Fibroblast of skin of left biceps (primary cell): Measurements from ENCODE around the gene KCNJ12.
A peak's percentile ranks its signal among the peaks of the same experiment; 100 is the strongest.
"Not testable (repeated sequence)": the region's sequence is repeated elsewhere in the genome, so short reads cannot be mapped to it uniquely, and the experiment has no call there.

Source experiments
- DNase-seq, 2 experiments: peaks; one replicate each; pipeline ENCODE4 v3.0.0-alpha.2; 2013; ENCODE audit warnings: low read depth in 2 of 2

KCNJ12 gene

DNA sequence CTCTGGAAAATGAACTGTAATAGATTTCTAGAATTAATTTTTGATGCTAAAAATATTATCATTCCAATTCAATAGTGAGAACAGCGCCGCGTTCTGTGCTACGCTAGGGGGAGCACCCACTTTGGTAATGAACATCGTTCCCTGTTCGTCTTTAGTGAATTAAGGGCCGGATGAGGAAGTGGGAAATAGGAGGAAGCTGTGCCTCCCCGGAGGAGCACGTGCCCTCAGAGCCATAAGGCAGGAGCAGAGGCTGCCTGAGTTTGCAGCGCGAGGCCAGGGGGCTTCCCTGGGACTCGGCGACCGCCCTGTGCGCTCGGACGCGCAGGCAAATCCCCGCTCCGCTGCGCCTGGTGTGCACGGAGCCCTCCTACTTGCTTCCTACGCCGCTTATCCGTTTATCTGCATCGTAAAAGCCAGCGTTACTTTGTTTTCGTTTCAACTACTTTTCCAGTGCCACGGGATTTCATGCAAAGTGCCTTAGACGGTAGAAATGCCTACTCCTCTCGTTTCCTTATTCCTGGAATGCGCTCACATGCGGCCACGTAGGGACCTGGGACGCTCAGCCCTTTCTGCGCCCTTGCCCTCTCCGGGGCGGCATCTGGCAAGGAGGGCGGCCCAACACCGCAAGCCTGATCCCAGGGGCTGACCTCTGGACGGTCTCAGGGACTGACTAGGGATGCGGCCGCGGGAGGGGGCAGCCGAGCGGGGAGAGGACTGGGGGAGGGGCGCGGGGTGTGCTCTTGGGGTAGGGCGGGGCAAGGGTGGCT is 76.4 kb downstream of the KCNJ12 start:
- DNase-seq, result peak; percentile 45 to 46

GRCh38 chr17:21453144-21453898 is 77.2 kb downstream of the KCNJ12 start:
- DNase-seq, result no peak

GRCh38 chr17:21454006-21454405 is 77.8 kb downstream of the KCNJ12 start:
- not testable (repeated sequence) for DNase-seq

- DNase-seq, result no peak
Observed at GRCh38 chr17:21454441-21454840, 78.3 kb downstream of the KCNJ12 start.

DNA sequence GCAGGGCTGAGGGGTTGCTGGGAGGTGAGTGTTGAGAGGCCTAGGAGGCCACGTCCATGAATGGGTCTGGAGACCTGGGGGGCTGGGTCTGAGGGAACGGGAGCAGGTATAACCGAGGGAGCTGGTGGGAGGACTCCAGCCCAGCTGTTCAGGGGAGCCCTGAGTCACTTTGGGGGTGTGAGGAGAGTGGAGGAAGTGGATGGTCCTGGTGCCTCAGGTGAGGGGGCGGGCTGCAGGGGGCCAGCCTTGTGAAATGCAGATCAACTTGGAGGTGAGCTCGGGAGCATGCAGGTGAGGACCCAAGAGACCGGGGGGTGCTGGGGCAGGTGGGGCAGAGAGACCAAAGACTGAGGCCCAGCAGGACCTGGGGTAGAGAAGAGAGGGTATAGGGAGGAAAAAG is 79.6 kb downstream of the KCNJ12 start:
- DNase-seq, result no peak

DNA sequence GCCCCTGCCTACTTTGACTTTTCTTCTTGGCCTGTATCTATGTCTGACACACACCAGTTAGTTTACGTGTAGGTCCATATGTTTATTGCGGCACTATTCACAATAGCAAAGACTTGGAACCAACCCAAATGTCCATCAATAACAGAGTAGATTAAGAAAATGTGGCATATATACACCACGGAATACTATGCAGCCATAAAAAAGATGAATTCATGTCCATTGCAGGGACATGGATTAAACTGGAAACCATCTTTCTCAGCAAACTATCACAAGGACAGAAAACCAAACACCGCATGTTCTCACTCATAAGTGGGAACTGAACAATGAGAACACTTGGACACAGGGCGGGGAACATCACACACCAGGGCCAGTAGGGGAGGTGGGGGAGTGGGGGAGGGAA is 80.3 kb downstream of the KCNJ12 start:
- DNase-seq, result not testable (repeated sequence)

DNA sequence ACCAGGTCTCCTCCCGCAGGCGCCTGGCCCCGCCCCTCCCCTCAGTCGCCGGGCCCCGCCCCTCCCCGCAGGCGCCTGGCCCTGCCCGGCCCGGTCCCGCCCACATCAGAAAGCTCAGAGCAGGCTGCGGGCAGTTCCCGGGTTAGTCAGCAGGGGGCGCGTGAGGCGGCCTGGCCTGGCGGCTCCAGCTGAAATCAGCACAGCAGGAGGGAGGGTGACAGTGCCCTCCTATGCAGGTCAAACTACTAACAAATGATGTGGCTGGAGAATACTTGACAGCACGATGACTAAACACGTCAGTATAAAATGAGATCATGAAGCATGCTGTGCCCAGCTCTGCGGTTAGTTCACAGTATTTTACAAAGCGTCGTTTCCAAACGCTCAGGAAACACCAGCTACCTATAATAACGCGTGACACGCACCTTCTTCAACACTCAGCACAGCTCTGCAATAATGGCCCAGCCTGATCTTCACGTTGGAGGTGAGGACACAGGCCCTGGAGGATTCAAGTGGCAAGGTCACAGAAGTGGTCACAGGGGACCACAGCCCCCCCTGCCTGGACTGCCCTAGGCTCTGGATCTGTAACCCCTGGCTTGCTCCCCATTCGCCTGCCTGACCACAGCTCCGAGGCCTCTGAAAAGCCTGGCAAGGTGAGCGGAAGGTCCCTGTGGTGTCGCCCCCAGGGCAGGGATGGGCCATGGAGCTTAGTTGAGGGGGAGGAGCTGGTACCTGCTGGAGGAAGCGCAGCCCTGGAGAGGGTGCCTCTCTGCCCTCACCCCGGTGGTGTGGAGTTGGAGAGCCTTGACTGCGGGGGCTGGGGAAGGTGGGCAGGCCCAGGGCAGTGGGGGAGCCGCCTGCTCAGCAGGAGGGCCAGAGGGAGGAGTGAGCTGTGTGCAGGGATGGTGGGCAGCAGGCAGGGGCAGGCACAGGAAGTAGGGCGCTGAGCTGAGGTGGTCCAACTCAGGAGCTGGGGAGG is 81.2 kb downstream of the KCNJ12 start:
- peak; percentile 40 to 46 for DNase-seq

DNA sequence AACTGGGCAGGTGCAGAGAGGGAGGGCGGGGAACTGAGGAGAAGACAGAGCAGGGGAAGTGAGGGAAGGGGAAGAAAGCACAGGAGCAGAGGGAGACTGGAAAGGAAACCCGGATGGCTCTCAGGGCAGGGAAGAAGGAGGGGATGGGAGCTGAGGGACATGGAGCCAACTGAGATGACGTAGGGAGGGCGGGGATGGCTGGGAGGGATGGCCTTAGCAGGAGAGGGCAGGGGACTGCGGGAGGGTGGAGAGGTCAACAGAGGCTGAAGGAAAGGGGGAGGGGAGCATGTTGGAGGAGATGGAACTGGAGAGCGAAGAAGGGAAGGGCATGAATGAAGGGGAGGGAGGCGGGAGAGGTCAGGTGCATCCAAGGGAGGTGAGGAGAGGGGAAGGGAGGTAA is 81.9 kb downstream of the KCNJ12 start:
- no peak for DNase-seq

- no peak for DNase-seq
Observed at GRCh38 chr17:21459536-21459935, 83.4 kb downstream of the KCNJ12 start.

DNA sequence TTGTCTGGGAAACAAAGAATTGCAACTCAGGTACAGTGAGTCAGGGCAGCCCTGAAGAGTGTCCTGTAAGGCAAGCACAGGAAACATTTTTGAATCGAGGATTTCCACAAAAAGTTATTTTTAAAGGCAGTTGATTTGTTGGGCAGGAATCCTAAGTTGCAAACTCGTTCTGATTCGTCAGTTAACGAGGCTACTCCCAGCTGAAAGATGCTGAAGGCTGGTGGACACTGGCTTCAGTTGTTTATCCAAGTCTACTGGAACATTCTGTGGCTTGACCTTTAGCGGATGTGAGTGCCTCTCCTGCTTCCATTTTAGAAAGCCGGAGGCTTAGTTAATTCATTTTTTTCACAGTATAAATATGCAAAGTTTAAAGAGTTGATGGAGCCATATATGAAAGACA is 84.2 kb downstream of the KCNJ12 start:
- DNase-seq, result no peak

- no peak for DNase-seq
Observed at GRCh38 chr17:21462237-21462636, 86.1 kb downstream of the KCNJ12 start.

- no peak for DNase-seq
Observed at GRCh38 chr17:21463204-21463661, 87.1 kb downstream of the KCNJ12 start.

GRCh38 chr17:21463779-21464407 is 87.7 kb downstream of the KCNJ12 start:
- no peak for DNase-seq

DNA sequence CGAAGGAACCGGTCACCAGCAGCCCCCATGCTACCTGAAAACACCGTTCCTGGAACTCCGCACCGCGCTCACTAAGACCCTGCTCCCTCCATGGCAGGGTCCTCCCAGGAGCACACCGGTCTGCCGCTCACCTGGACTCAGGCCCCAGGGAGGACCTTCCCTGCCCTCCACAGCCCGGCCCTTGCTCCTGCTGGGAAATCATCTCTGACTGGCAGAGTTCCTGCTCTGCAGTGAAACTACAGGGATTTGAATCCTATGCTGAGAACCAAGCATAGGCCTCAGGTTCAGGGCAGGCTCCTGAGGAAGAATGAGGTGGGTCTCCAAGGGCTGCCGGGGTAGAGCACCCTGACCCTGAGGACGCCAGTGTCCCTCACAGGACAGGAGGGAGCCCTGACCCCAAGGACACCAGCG is 88.5 kb downstream of the KCNJ12 start:
- DNase-seq, result no peak

GRCh38 chr17:21466550-21466949 is 90.4 kb downstream of the KCNJ12 start:
- no peak for DNase-seq

- DNase-seq, result no peak
Observed at GRCh38 chr17:21467196-21467595, 91.0 kb downstream of the KCNJ12 start.

DNA sequence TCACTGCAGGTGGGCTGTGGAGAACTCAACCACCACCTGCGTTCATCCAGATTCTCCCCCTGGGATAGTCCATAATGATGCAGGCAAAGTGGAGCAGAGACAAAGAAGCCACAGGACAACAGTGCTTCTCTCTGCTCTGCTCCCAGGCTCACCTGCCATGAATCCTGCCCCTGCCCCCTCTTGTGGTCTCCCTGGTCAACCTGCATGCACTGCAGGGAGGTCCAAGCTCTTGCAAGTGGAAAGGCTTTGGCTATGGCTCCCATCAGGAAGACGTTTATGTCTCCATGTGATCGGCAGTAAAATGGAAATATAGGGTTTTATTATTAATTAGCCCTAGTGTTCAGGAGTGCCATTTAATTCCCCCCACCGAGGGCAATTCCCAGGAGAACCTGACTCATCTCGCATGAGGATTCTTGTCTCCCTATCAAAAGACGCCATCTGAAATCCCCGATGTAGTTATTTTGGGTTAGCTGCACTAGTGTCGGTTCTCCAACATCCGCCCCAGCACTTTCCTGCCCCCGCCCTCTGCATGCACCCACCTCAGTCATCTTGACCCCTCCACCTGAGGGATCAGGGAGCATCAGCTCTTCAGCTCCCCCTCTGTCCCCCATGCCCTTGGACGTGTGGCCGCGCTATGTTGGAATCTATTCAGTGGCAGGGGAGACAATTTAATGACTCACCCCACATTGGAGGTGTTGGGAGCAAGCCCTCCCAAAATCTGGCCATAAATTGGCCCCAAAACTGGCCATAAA is 91.8 kb downstream of the KCNJ12 start:
- DNase-seq, result no peak
